HG03432 (cell line): ENCODE data around the gene CLDN34.

Experiments used
- ATAC-seq: cut with Tn5 transposase; IDR thresholded peaks from one replicate; pipeline ENCODE4 v1.9.1; 2021; ENCODE audit warnings: mild to moderate bottlenecking, moderate library complexity; ENCODE audit not compliant: unreplicated experiment

The CLDN34 gene

DNA sequence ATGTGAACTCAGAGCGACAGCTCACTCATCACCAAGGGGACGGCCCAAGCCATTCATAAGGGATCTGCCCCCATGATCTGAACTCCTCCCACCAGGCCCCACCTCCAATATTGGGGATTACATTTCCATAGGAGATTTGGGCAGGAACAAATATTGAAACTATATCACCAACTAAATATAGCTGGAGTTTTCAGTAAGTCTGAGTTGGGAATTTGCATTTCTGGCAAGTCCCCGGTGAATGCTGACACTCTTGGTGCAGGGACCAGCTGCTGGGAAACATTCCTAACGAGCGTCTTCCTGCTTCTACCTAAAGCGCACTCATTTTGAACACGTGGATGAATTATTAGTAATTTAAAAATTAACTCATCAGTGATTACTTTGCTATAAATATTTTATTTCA, 13.2 kb downstream of the CLDN34 start:
- ATAC-seq, result no peak

GRCh38 chrX:9980927-9981326, 13.8 kb downstream of the CLDN34 start:
- no peak for ATAC-seq

DNA sequence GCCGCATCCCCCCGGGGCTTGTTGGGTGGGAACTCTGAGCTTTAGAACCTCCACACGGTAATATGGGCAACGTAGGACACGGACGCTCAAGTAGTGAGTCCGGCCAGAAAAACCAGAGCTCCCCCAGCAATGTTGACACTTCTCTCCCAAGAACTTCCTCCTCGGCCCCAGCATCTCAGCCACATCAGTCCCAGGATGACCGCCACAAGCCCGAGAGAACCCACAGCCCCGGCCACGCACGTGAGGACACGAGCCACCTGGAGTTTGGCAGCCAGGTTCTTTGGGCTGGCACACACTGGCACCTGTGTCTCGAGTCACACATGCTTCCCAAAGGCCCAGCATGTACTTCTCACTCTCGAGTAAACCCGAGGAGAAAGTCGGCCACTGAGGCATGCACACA, 16.3 kb downstream of the CLDN34 start:
- no peak for ATAC-seq

GRCh38 chrX:9983846-9984245, 16.7 kb downstream of the CLDN34 start:
- no peak for ATAC-seq

- no peak for ATAC-seq
These were observed 21.6 kb downstream of the CLDN34 start for GRCh38 chrX:9988762-9989161.

GRCh38 chrX:9992061-9992460, 24.9 kb downstream of the CLDN34 start:
- ATAC-seq, result no peak

GRCh38 chrX:9992724-9993123, 25.6 kb downstream of the CLDN34 start:
- no peak for ATAC-seq

DNA sequence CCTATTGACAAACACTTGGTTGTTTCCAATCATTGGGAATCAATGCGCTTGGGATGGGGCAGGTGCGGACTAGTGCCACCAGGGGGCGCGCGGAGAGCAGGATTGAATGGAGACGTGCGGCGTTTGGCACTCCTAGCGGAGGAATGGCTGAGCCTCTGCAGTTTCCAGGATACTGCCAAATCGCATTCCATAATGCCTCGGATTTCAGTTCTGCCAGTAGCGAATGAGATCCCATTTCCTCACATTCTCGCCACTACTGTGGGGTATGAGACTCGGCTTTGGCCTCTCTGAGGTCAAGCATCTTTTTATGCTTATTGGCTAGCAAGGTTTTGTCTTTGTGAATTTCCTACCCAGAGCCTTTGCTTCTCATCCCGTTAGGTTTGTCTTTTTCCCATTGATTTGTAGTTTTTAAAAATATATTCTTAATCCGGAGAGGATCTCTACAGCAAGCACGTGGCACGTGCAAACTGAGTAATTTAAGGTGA, 28.7 kb downstream of the CLDN34 start:
- ATAC-seq, result peak; percentile 60

- no peak for ATAC-seq
These were observed 29.9 kb downstream of the CLDN34 start for GRCh38 chrX:9997041-9997440.

- peak; percentile 86 for ATAC-seq
These were observed 30.4 kb downstream of the CLDN34 start for GRCh38 chrX:9997524-9997923.

DNA sequence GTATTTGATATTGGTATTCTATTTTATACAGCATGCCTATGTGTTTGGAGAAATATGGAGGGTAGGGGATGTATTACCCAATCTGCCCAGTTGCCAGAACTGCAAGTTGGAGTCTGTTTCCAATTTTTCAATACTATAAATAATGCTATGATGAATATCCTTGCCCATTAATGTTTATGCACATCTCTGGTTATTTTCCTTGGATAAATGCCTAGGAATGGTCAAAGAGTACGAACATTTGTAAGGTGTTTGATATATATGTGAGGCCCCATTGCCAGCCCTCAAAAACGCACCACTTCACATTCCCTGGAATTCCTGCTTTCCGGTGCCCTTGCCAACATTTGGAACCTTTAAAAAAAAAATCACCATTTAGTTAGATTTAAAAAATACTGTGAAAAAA, 34.3 kb downstream of the CLDN34 start:
- ATAC-seq, result no peak

DNA sequence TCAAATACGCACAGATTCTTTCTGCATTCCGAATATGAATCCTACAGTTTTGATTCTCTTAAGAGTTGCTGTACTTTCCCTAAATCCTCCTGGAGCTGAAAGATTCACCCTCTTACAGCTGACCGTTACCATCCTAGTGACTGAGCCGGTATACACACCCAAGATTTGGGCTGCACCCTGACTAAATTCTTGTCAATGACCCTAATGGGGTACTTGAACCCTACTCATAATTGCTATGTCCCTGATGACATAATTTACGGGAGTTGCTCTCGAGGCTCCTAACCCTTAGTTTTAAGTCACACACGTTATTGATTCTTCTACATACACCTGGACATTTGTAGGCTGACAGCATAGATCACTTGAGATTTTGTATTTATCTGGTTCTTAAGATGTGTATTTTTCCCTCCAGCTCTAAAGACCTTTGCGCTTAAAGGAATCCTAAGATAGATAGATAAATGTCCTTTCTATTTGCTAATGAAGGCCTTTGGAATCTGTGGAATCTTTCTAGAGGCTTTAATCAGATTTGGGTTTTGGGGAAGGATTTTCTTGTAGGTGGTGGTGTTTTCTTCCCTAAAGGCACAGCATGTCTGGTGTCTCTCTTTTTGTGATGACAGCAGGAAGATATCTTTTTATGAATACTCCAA, 37.8 kb downstream of the CLDN34 start:
- no peak for ATAC-seq

DNA sequence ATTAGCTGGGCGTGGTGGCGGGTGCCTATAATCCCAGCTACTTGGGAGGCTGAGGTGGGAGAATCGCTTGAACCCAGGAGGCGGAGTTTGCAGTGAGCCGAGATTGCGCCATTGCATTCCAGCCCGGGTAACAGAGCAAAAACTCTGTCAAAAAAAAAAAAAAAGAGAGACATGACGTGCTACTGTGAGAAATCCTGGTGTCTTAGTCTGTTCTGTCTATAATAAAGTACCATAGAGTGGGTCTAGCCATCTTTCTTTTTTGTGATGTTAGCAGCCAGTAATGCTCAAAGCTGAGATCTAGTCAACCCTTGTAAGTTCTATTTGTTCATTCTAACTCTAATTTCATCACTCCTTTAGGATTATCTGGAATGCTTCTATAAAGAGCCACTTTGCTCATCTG, 38.9 kb downstream of the CLDN34 start:
- ATAC-seq, result no peak

DNA sequence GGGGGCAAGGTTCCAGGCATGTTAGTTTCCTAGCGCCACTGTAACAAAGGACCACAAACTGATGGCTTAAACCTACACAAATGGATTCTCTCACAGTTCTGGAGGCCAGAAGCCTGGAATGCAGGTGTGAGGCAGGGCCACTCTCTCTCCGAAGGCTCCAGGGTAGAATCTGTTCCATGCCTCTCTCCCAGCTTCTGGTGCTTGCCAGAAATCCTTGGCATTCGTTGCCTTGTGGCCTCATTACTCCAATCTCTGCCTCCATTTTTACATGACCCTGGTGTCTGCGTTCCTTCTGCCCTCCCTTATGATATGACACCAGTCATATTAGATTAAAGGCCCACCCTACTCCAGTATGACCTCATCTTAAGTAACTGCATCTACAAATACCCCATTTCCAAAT, 39.6 kb downstream of the CLDN34 start:
- no peak for ATAC-seq

DNA sequence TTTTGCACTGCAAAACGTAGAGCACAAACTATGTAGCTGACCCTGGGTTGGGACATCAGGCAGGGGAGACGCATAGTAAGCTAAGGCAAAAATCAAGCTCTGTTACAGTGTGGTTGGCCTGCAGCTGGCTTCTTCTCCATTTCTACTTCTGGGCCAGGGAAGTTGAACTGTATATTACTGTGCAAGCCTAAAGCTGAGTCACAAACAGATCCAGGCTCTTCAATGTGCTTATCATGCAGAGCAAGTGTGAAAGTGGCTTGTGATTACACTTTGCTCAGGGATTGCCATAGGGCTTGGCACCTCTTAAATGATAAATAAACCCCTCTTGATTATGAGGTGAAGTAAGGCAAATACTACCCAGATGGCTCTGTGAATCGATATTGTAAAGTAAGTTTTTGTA, 40.5 kb downstream of the CLDN34 start:
- ATAC-seq, result no peak

DNA sequence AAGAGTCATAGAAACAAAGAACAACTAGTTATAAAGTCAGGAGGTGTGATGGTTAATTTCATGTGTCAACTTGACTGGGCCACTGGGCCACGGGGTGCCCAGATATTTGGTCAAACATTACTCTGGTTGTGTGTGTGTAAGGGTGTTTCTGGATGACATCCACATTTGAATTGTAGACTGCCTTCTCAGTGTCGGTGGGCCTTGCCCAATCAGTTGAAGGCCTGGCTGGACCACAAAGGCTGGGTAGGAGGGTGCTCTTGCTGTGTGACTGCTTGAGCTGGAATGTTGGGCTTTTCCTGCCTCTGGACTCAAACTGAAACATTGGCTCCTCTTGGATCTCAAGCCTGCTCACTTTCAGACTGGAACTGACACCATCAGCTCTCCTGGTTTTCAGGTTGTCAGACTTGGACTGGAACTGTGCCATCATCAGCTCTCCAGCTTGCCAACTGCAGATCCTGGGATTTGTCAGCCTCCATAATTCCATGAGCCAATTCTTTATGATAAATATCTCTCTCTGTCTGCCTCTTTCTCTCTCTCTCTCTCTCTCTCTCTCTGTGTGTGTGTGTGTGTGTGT, 41.4 kb downstream of the CLDN34 start:
- no peak for ATAC-seq

DNA sequence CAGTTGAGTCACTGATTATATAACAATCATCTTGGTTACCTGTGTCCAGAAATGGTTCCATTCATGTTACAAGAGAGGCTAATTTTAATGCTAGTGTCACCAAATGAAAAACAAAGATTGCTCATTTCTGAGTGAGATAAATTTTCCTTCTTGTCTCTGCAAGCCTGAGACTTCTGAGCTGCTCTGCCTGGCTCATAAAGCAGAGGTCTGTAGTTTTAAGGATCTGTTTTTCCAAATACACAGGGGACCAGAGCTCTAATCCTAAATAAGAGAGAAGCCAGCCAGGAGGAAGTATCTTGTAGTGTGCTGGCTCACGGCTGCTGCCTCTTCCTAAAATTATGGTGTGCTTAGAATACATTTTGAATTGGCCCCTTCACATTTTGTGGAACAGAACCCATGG, 42.6 kb downstream of the CLDN34 start:
- no peak for ATAC-seq

GRCh38 chrX:10010686-10011085, 43.5 kb downstream of the CLDN34 start:
- ATAC-seq, result no peak

GRCh38 chrX:10011261-10011931, 44.2 kb downstream of the CLDN34 start:
- no peak for ATAC-seq

- ATAC-seq, result no peak
These were observed 44.8 kb downstream of the CLDN34 start for GRCh38 chrX:10011991-10012390.

- peak; percentile 87 for ATAC-seq
These were observed 47.5 kb downstream of the CLDN34 start for GRCh38 chrX:10014462-10015354.
